DMS114 treated with DMSO at 0.1 percent for 48 hours (cell line): ENCODE results near the gene ACSL5.
"Not testable (repeated sequence)": the region's sequence is repeated elsewhere in the genome, so short reads cannot be mapped to it uniquely, and the experiment has no call there.

ENCODE experiments used
- DNase-seq: peaks from one replicate; lab custom pipeline; 2025; ENCODE audit not compliant: unreplicated experiment; lab: John Stamatoyannopoulos, UW

Gene ACSL5

GRCh38 chr10:112351146-112351545 is 22.8 kb upstream of the ACSL5 start:
- no peak for DNase-seq

GRCh38 chr10:112352044-112352443 is 21.9 kb upstream of the ACSL5 start:
- no peak for DNase-seq

- DNase-seq: no peak
Measured at GRCh38 chr10:112353046-112353445, 20.9 kb upstream of the ACSL5 start.

GRCh38 chr10:112356686-112357085 is 17.2 kb upstream of the ACSL5 start:
- no peak for DNase-seq

GRCh38 chr10:112359606-112360307 is 14.2 kb upstream of the ACSL5 start:
- no peak for DNase-seq

- DNase-seq: no peak
Measured at GRCh38 chr10:112360308-112361270, 13.3 kb upstream of the ACSL5 start.

GRCh38 chr10:112361951-112362751 is 11.8 kb upstream of the ACSL5 start:
- DNase-seq: no peak

GRCh38 chr10:112362833-112363232 is 11.1 kb upstream of the ACSL5 start:
- DNase-seq: no peak

- DNase-seq: no peak
Measured at GRCh38 chr10:112363696-112364688, 9.9 kb upstream of the ACSL5 start.

- DNase-seq: no peak
Measured at GRCh38 chr10:112365014-112365432, 8.9 kb upstream of the ACSL5 start.

- DNase-seq: no peak
Measured at GRCh38 chr10:112365451-112365850, 8.5 kb upstream of the ACSL5 start.

GRCh38 chr10:112366992-112367391 is 6.9 kb upstream of the ACSL5 start:
- no peak for DNase-seq

- DNase-seq: no peak
Measured at GRCh38 chr10:112367516-112367915, 6.4 kb upstream of the ACSL5 start.

- DNase-seq: no peak
Measured at GRCh38 chr10:112369495-112370423, 4.2 kb upstream of the ACSL5 start.

- DNase-seq: no peak
Measured at GRCh38 chr10:112370424-112370819, 3.5 kb upstream of the ACSL5 start.

- not testable (repeated sequence) for DNase-seq
Measured at GRCh38 chr10:112371326-112371725, 2.6 kb upstream of the ACSL5 start.

- DNase-seq: not testable (repeated sequence)
Measured at GRCh38 chr10:112372182-112372810, 1.6 kb upstream of the ACSL5 start.

GRCh38 chr10:112374724-112375541 is 1.0 kb downstream of the ACSL5 start:
- DNase-seq: no peak
